Measurements from ENCODE around the gene PCDH9.

PCDH9 gene

DNA sequence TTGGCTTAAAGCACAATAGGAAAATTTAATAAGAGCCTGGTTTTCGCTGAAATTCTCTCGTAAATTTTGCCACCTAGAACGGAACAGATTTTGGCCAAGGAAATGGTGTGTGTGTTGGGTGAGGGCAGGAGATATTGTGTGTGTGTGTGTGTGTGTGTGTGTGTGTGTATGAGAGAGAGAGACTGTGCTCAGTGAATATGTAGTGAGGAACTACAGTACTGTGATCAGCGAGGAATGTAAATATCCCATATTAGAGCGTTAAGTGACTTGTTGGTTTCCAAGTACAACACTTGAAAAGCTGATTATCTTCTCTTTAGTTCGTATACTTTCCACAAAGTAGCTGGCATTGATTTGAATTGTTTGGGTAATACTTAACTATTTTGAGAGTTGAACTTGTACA is 738.9 kb downstream of the PCDH9 start:
- no peak for DNase-seq (ENCODE audit: low read depth in 3 of 3, low spot score in 1 of 3)

- no peak for DNase-seq (ENCODE audit: low read depth in 3 of 3, low spot score in 1 of 3)
Measured at GRCh38 chr13:66489586-66489985, 740.5 kb downstream of the PCDH9 start.

- DNase-seq (ENCODE audit: low read depth in 3 of 3, low spot score in 1 of 3): no peak
Measured at GRCh38 chr13:66489172-66489571, 741.0 kb downstream of the PCDH9 start.

GRCh38 chr13:66483712-66484111 is 746.4 kb downstream of the PCDH9 start:
- DNase-seq (ENCODE audit: low read depth in 3 of 3, low spot score in 1 of 3): no peak

GRCh38 chr13:66482836-66483235 is 747.3 kb downstream of the PCDH9 start:
- no peak for DNase-seq (ENCODE audit: low read depth in 3 of 3, low spot score in 1 of 3)

- DNase-seq (ENCODE audit: low read depth in 3 of 3, low spot score in 1 of 3): no peak
Measured at GRCh38 chr13:66477816-66478215, 752.3 kb downstream of the PCDH9 start.

DNA sequence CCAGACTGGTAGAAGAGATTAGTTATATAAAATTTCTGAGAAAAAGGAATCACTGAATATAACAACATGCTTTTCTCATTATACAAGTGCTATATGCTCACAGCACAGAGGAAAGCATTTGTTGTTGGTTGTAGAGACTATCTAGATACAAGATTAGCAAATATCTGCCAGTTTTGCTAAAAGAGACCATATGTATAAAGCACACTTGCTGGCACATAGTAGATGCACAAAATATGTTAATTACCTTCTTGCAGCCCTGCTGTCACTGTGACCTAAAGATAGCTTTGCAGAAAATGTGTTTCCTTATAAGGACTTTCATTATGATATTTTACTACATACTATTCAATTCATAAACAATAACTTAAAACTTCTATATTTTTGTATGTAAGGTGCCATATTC is 755.1 kb downstream of the PCDH9 start:
- no peak for DNase-seq (ENCODE audit: low read depth in 3 of 3, low spot score in 1 of 3)

- DNase-seq (ENCODE audit: low read depth in 3 of 3, low spot score in 1 of 3): no peak
Measured at GRCh38 chr13:66469745-66470144, 760.4 kb downstream of the PCDH9 start.

DNA sequence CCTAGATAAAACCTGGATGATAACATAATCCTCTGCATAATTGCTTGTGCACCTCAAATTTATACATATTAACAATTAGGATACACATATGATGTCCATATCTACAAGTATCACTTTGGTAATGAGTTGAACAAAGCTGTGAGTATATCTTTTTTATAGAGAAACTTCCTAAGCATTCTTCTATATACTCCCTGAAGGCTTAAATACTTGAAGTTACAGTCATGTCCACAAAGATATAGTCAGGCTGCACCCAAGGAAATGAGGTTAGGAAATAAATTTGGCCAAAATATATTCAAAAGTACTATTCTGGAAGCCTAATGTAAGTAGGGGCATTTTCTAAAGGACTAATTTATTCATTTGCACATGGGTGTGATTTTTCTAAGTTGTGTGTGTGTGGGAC is 761.5 kb downstream of the PCDH9 start:
- no peak for DNase-seq (ENCODE audit: low read depth in 3 of 3, low spot score in 1 of 3)

- DNase-seq (ENCODE audit: low read depth in 3 of 3, low spot score in 1 of 3): no peak
Measured at GRCh38 chr13:66462187-66462586, 767.9 kb downstream of the PCDH9 start.

DNA sequence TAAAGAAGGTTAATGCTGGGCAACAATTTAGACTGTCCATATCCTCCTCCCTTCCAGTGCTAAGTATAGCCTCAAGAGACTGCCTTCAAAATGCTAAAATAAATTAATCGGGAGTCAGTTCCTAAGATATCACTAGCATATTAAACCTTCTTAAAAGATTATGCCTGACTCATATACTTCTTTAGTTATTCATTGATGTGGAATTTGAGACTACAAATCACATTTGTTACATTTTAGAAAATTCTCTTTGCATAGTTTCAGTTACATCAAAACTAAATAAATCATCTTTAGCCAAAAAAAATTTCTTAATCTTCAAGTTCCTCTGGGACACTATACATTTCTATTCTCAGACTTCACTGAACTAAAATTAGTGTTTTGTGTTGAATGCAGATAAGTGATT is 769.1 kb downstream of the PCDH9 start:
- no peak for DNase-seq (ENCODE audit: low read depth in 3 of 3, low spot score in 1 of 3)

DNA sequence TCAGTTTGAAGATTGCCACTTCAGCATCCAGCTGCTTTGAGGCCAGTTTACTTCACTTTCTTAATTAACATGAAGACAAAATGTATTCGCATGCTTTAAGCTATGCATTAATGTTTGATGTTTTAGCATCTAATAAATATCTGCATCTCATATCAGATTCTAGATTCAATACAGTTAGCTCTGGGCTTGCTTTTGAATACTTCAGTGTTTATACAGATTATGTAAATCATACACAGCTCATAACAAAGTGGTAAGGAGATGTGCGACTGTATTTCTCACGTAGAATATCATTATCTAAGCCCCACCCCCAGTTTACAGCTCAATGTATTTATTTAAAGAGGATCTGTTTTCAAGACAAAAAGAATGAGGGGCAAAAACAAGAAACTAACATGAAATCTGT is 770.5 kb downstream of the PCDH9 start:
- DNase-seq (ENCODE audit: low read depth in 3 of 3, low spot score in 1 of 3): no peak

DNA sequence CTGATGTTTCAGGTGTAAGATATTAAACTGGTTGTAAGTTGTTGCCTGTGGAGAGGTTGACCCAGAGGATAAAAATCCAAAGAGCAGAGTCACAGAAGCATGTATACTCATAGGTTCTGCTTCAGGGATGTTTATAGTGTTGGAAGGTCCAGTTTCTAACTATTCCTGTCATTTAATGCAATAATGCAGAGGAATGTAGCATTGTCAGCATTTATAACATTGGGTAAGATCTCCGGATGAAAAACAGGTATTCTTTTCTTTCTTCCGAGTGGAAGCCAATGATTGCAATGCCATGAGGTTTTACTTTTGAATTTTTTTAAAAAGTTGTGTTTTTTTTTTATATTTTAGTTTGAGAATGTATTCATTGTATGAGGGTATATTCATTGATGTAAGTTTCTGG is 771.0 kb downstream of the PCDH9 start:
- no peak for DNase-seq (ENCODE audit: low read depth in 3 of 3, low spot score in 1 of 3)

- no peak for DNase-seq (ENCODE audit: low read depth in 3 of 3, low spot score in 1 of 3)
Measured at GRCh38 chr13:66446413-66446812, 783.7 kb downstream of the PCDH9 start.

GRCh38 chr13:66443926-66444325 is 786.2 kb downstream of the PCDH9 start:
- no peak for DNase-seq (ENCODE audit: low read depth in 3 of 3, low spot score in 1 of 3)

DNA sequence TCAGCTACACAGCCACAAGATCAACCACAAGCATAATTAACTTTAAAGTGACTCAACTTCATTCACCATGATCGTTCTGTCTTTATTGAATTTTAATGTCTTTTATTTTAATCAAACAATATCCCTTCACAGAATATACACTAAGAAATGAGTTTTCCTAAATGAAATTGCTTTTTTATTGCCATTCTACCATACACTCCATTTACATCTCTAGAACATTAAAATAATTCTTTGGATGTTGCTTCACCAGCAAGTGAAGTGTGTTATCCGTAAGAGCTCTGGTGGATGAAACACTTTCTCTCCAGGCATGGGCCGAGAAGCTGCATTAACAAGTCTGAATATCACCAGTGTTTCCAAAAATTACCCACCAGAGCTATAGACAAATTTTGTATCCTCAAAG is 789.2 kb downstream of the PCDH9 start:
- no peak for DNase-seq (ENCODE audit: low read depth in 3 of 3, low spot score in 1 of 3)

DNA sequence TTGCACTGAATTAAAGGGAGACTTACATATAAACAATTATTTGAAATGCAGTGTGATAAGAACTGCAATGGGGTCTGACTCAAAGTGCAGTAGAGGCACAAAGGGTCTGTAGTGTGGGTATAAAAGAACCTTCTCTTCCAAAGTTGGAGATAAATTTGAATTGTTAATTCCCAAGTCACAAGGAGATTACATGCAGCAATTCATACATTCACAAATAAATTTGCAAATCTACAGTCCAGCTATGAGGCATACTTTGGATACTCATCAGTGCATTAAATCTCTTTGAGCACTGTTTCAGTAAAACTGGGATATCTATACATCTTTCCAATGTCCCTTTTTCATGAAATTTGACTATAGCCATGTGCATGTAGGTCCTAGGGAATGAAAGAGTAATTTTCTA is 799.4 kb downstream of the PCDH9 start:
- no peak for DNase-seq (ENCODE audit: low read depth in 3 of 3, low spot score in 1 of 3)

GRCh38 chr13:66430269-66430668 is 799.9 kb downstream of the PCDH9 start:
- no peak for DNase-seq (ENCODE audit: low read depth in 3 of 3, low spot score in 1 of 3)

DNA sequence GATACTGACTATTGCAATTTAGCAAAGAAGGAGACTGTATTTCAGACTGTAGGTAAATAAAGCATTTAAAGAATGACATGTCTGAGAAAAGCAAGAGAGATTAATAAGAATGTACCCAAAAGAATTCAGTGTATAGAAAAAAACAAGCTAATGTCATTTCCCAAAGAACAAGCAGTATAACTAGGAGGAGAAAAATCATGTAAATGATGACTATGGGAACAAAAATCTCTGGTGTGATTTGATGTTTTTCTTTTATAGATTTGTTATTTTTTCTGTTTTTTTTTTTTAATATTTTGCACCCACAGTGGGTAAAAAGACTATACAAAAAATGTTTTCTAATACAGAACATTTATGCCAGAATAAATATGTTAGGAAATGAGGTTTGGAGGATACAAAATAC is 801.0 kb downstream of the PCDH9 start:
- DNase-seq (ENCODE audit: low read depth in 3 of 3, low spot score in 1 of 3): no peak

DNA sequence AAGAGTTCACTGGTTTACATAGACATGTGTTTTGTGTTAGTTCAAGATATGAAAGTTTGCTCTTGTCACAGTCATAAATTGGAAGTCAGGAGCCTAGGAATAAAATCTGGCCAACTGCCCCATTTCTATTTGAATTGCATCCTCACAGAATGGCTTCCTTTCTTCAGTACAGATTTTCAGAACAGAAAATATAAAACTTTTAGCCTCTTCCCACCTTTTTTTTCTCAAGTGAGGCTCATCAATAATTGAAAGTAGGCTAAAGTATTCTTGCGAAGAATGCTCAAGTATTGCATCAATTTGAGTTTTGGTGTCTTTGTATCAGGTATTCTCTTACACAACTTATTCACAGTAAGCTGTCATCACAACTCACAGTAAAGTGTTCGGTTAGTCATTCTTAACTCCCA is 802.7 kb downstream of the PCDH9 start:
- DNase-seq (ENCODE audit: low read depth in 3 of 3, low spot score in 1 of 3): no peak

GRCh38 chr13:66425741-66426140 is 804.4 kb downstream of the PCDH9 start:
- DNase-seq (ENCODE audit: low read depth in 3 of 3, low spot score in 1 of 3): no peak

GRCh38 chr13:66424422-66424821 is 805.7 kb downstream of the PCDH9 start:
- no peak for DNase-seq (ENCODE audit: low read depth in 3 of 3, low spot score in 1 of 3)

DNA sequence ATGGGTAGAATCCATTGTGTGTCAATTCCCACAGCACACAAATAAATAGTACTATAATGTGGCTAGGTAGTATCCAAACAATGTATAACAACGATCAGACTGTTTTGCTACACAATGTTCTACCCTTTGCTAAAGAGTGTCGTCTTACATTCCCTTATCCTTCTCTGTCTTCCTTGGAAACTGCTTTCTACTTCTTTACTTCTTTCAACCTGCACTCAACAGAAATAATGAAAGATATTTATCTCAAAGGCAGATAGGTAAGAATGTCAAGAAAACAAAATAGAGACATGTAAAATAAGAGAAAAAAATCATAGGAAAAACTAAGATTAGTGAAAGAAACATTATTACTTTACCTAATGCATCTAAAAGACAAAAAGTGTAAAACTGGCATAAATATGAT is 814.7 kb downstream of the PCDH9 start:
- DNase-seq (ENCODE audit: low read depth in 3 of 3, low spot score in 1 of 3): no peak

DNA sequence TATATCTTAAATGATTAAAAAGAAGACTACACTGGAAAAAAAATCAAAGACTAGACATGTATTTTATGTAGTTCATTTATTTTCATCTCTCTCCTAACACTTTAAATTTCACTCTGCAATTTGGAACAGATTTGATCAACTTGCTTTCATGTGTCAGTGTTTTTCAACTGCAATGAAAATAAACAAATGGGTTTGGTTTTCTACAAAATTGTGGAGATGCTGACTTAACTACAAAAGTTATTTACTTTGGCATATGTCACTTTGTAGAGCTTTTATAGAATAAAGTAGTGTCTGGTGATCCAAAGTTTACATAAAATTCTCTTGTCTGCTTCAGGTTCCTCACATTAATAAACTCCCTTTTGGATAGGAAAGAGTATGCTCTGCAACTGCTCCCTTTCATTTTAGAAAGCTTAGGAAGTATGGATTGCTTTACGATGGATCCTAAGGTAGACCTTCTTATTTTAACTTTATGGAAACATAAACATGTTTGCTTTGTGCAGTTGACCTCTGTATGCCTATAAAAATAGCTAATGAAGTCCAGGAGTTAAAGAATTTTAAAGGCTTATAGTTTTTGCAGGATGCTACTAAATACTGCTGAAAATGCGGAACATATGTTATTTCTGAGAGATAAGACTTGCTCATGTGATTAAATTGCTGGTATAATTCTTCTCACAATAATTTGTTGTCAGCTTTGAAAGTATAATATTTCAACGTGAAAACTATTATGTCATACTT is 815.9 kb downstream of the PCDH9 start:
- no peak for DNase-seq (ENCODE audit: low read depth in 3 of 3, low spot score in 1 of 3)

Measured in stimulated activated CD4-positive, alpha-beta T cell treated with anti-CD3 and anti-CD28 coated beads, TNF-alpha, amount 100 ng/mL, for 1 hour (primary cell).